Upper lobe of left lung (tissue), 4 donors: ENCODE data around the gene PCBD1.

ENCODE experiments used
- CTCF ChIP-seq, 6 experiments: fragments of 450-650 bp in 4 of 6; fragments of 200-600 bp in 2 of 6; sonication (generic) in 2 of 6; IDR thresholded peaks; one replicate each; pipeline ENCODE4 v1.5.1; 2016 to 2019; ENCODE audit warnings: antibody characterized with exemption in 6 of 6
- POLR2A ChIP-seq, 4 donors: fragments of 450-650 bp; IDR thresholded peaks; one replicate each; pipeline ENCODE4 v1.5.1; 2016 to 2017; ENCODE audit warnings: antibody characterized with exemption in 4 of 4, mild to moderate bottlenecking in 2 of 4
- POLR2AphosphoS5 ChIP-seq, 2 donors: sonication (generic); formaldehyde crosslinking; IDR thresholded peaks; one replicate each; pipeline ENCODE4 v1.5.1; 2017; ENCODE audit warnings: antibody characterized with exemption in 2 of 2

- TF ChIP-seq CTCF (IDR thresholded peaks at IDR 0.05) (no peak), POLR2A (IDR thresholded peaks at IDR 0.05) (no peak), POLR2AphosphoS5 (IDR thresholded peaks at IDR 0.05) (no peak)
Observed at GRCh38 chr10:70916241-70916640, 27.9 kb upstream of the PCBD1 start.
